NCI-H82 treated with DMSO at 0.1 percent for 48 hours (cell line): ENCODE results near the gene MYO1B.
"Not testable (repeated sequence)": the region's sequence is repeated elsewhere in the genome, so short reads cannot be mapped to it uniquely, and the experiment has no call there.

Experiments
- DNase-seq: peaks from one replicate; lab custom pipeline; 2025; ENCODE audit not compliant: unreplicated experiment; lab: John Stamatoyannopoulos, UW

MYO1B gene

DNA sequence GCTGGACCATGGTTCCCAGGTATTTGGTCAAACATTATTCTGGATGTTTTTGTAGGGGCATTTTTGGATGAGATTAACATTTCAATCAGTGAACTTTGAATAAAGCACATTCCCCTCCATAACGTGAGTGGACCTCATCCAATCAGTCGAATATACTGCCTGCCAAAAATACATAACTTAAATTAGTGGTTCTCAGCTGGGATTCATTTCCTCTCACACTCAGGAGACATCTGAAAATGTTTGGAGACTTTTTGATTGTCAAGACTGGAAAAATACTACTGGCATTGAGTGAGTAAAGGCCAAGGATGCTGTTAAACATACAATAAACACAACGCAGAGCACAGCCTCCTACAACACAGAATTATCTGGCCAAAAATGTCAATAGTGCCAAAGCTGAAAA is 198.2 kb downstream of the MYO1B start:
- no peak for DNase-seq

DNA sequence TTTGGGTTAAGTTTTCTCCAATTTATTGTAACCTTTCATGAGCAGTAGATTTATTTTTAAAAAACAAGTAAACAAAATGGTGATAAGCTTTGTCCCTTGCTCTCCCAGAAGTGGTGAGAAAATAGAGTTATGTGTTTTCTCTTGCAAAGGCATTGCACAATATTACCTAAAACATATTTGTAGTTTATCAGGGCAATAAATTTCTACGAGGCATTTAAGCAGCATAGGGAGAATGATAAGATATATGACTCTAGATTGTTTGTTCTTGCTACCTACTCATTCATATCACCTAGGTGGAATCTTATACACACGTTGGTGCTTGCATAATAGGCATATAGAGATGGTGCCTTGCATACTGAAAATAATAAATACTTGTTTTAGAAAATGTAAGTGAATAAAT is 201.7 kb downstream of the MYO1B start:
- no peak for DNase-seq

DNA sequence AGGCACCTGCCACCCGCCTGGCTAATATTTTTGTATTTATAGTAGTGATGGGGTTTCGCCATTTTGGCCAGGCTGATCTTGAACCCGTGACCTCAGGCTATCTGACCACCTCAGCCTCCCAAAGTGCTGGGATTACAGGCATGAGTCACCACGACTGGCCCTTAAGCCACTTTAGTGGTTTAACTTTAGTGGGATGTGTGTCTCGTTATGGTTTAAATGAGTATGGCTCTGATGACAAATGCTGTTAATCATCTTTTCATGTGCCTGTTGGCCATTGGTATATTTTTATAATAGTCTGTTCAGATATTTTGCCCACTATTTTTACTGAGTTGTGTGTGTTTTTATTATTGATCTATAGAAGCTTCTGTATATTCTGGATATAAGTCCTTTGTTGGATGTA is 205.9 kb downstream of the MYO1B start:
- DNase-seq = no peak

DNA sequence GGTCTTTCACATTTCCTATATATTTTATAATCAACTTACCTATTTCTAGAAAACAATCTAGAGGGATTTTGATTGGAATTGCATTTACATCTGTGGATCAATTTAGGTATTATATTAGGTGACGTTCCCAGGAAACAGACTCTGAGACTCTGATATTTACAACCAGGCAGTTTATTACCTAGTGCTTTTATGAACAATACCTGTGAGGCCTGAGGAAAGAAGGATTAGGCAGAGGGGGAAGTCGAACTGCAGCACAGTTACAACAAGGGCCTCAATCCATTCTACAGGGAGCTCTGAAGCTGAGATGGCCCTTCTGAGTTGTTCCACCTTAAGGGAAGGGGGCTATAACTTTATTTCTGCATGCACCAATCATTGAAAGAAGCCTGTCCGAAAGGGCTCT is 206.9 kb downstream of the MYO1B start:
- DNase-seq = no peak

DNA sequence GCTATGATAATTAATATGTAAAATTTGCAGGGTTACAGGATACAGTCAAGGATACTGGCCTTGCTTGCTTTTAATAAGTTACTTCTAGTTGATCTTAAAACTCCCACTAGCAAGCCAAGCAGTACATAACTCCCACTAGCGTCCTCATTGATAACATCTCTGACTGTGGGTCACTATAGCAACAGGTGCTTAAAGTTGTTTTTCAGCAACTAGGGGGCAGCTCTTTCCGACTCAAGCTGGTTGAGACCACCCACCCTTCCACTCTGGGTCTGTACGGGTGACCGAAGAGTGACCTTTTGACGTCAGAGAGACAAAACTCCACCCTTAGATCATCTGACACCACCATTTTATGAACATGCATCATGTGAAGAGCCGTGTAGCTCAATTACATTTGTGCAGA is 208.6 kb downstream of the MYO1B start:
- DNase-seq = no peak

DNA sequence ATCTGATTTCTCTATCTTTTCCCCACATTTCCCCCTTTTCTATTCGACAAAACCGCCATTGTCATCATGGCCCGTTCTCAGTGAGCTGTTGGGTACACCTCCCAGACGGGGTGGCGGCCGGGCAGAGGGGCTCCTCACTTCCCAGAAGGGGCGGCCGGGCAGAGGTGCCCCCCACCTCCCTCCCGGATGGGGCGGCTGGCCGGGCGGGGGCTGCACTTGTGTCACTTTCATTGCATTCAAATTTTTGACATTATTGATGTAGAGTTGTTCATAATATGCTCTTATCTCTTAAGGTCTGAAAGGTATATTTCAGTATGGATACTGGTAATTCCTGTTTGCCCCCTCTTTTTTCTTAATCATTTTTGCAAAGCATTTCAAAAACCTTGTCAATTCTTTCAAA is 211.3 kb downstream of the MYO1B start:
- DNase-seq = not testable (repeated sequence)

DNA sequence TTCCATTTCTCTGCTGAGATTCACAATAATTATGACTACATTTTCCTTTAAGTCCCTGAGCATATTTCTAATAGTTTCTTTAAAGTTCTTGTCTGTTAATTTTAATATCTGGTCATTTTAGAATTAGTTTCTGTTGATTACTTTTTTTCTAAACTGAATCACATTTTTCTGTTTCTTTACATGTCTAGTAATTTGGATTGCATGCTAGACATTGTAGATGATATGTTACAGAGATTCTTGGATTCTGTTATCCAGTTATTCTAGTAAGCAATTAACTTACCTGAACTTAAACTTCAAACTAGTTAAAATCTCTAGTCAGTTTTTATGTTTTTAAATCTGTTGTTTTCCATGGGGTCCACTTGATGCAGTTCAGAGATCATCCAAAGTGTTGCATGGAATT is 214.0 kb downstream of the MYO1B start:
- no peak for DNase-seq

DNA sequence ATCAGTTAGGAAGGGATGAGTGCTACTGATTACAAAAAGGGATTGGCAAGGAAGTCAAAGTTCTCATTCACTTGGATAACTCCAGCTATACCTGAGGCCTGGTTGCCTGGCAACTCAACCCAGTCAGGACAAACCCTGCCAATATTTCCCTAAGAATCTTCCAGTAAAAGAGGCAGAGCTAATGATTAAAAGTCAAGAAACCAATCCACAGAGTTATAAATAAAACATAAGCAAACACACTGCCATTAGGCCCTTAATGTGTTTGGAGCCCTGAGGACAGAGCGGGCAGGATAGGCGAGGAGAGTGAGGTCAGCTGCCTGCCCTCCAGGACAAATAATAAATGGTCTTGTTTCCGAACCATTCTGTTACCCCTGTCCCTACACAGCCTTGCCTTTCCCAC is 217.2 kb downstream of the MYO1B start:
- no peak for DNase-seq

DNA sequence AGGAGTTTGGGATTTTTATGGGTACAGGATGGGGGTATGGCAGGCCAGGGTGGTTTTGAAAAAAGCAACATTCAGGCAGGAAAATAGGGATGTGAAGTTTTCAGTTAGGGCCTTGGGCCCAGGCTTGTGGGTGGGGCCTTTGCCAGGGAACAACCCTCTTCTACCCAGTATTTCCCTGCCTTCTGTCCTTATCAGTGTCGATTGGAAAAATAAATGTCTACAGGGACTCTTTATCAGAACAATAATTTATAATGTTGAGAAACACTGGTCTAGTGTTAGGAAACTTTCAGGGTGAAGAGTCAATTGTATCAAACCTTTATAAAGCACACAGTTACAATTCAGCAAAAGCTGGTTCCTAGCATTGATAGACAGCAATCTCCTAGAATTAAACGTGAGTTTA is 218.6 kb downstream of the MYO1B start:
- no peak for DNase-seq

DNA sequence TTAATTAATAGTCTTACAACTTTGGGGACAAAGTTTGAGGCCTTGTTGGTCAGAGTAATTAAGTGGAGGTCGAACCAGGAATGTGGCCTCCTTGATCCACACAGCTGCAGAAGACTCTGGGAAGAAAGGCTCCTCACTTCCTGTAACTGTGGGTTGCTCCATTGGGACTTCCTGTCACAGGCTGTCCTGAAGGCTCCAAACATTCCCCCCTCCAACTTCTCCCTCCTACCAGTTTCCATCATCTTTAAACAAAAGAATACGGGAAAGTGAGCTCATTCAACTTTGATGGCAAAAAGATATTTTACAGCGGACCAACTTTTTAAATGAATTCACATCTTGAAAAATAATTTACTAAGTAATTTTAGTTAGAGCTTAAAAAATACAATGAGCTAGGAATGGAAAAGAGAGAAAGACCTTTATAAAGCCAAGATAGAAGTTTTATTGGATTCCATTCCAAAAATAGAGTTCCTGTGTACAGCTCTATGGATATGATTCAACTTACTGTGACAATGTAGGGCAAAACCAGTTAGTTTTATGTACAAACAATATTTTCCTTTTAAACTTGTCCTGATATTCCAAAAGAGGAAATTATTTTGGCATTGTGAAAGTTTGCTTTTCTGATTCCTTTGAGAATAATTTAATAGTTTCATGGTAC is 220.7 kb downstream of the MYO1B start:
- DNase-seq = no peak

DNA sequence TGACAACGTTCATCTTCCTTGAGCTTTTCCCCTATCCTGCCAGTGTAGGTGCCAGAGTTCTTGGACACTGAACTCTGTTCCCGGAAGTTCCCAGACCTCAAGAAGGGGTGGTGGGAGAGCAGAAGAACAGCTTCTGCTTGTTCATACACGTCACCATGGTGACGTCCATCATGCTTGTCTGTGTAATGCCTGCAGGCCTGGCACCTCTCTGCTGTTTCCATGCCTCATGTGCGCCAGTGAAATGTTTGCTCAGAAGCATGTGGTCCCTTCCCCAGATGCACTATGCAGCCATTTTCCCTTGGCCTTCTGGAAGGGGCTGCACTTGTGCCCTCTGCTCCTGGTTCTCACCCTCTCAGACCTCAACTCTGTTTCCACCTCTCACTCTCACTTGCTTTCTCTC is 221.9 kb downstream of the MYO1B start:
- DNase-seq = no peak

DNA sequence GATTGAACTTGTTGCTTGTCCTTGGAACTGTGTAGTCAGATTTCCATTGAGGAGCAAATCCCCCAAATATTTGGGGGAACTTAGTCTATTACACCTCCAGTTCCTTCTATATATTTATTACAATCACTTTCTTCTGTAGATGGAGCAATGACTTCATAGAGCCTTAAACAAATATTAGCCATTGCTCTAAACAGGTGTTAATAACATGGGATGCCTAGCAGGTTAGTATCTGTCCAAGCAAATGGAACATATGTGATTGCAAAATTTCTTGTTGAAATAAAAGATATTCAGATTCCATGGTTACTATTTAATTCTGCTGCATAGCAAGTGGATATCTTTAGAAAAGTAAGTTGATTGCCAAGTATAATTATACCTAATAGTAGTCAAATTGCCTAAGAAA is 225.1 kb downstream of the MYO1B start:
- DNase-seq = no peak

DNA sequence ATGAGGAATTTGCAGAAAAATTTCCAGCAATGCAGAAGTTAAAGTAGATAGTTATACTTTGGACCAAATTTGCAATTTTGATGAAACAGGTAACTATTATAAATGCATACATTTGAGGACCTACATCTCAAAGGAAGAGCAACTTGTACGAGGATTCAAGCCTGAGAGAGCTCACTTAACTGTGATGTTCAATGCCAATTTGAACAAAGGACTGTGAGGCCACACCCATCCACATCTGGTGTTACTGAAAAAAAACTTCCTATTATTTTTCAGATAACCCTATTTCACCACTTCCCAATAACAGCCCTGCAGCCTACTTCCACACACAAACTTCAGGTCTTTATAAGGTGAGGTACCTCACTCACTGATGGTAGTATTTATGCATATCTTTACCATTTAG is 229.3 kb downstream of the MYO1B start:
- no peak for DNase-seq
